Sciatic nerve (tissue), 2 donors: ENCODE measurements around the gene FCN3. TPM values are rescaled to one million over a fixed set of nuclear protein-coding genes. Genes with fewer than 3 reads are reported as not detected.

Experiments used
- ATAC-seq: fragments of 200-7000 bp; cut with Tn5 transposase; one replicate; pipeline ENCODE4 v1.9.1; 2020; ENCODE audit warnings: mild to moderate bottlenecking, moderate library complexity
- DNase-seq: peaks from one replicate; pipeline ENCODE4 v3.0.0-alpha.2; 2020; ENCODE audit warnings: low spot score
- intact Hi-C: fragments of 100-400 bp; cut with DNase I; formaldehyde crosslinking; loops from one replicate; pipeline ENCODE4 v1.14.2; 2022
- total RNA-seq: library from RNA; stranded (reverse); fragmentation: NEBNext Ultra II Directional; extraction: Animal tissue kit (Norgen Biotek cat#: 25700); gene quantifications from one replicate; pipeline ENCODE4 v1.2.1, GENCODE V29; 2021
- donor health status: DM: no; HTN: no; CAD: no.
- donor health status: DM: no; HTN: no; CAD: no.

Gene FCN3
- total RNA-seq, 1 donor from 2014 or later = 1.2 TPM

DNA sequence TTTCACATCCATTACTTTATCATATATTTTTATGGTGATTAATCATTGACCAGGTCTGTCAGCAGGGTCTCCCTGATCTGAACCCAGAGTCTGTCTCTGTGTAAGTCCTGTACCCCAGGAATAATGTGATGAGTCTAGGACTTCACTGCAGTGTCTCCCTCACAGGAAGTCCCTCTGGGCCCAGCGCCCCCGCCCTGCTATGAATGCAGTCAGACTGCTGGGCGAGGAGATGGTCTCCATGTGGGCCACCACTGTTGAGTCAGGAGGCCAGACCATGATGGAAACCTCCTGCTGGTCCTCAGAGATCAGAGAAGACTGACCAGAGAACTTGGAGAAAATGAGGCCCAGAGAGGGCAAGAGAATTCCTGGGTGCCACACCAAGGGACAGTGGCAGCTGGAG is 43.2 kb downstream of the FCN3 start:
- DNase-seq (no peak), ATAC-seq (no peak)
- intact Hi-C loops = no loop called here

DNA sequence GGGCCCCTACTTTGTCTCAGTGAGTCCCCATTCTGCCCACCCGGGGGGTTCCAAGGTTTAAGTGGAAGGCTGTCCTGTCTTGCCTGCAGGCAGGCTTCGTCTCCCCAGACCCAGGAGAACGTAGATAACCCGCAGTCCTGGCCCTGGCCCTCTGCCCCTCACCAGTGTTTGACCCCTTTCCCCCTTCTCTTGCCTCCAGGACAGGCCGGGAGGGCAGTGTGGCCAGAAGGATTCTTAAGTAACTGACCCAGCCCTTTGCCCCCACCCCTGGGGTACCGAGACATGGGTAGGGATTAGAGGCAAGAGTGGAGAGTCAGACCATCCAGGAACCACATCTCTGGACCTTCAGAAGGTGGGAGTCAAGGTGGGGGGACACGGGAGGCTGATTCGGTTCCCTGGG is 43.8 kb downstream of the FCN3 start:
- DNase-seq (no peak), ATAC-seq (no peak)
- intact Hi-C loops = no loop called here

DNA sequence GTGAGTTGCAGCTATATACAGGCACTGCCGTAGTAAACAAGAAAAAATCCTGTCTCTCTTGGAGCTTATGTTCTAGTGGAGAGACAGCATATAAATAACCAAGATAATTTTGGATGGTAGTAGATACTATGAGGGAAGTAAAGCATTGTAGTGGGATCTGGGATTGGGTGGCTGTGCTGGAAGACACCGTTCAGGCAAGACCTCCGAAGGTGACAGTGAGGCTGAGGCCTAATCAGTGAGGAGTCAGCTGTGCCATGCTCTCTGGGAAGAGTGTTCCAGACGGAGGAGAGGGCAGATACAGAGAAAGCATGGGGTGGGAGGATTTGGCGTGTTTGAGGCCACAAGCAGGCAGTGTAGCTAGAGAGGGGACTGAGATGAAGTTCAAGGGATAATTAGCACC is 46.7 kb downstream of the FCN3 start:
- intact Hi-C loops = no loop called here
- DNase-seq = no peak
- ATAC-seq = no peak

DNA sequence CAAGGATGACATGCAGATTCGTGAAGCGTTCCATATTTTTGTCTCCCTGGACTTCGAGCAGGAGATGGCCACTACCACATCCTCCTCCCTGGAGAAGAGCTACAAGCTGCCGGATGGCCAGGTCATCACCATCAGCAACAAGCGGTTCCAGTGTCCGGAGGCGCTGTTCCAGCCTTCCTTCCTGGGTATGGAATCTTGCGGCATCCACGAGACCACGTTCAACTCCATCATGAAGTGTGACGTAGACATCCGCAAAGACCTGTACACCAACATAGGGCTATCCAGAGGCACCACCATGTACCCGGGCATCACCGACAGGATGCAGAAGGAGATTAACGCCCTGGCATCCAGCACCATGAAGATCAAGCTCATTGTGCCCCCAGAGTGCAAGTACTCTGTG is 49.3 kb downstream of the FCN3 start:
- ATAC-seq (no peak), DNase-seq (no peak)
- intact Hi-C loops = no loop called here

DNA sequence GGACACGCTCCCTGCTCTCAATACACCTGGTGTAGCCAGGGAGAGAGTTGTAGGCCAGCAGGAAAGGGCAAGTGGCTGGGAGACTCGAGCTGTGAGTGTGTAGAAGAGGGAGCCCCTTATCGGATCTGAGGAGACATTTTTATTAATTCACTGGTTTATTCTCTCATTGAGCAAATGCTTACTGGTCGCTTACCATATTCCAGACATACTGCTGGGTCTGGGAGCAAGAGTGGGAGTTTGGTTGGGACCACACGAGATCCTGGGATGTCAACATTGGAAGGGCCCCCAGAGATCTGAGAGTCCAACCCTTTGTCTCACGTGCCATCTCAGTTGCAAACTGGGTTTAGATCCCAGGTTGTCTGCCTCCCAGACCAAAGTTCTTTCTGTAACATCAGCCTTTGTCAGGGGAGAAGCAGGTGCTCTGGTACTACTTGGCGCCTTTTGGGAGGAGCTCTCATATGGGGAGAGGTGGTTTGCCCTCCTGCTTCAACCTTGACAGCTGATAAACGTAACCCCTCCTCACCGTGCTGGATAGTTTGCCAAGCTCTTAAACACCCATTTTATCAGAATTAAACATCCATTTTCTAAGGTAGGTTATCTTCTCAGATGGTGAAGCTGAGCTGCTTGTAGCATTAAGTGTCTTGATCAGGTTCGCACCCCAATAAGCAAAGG is 51.9 kb downstream of the FCN3 start:
- DNase-seq (no peak), ATAC-seq (no peak)
- intact Hi-C loops = no loop called here

DNA sequence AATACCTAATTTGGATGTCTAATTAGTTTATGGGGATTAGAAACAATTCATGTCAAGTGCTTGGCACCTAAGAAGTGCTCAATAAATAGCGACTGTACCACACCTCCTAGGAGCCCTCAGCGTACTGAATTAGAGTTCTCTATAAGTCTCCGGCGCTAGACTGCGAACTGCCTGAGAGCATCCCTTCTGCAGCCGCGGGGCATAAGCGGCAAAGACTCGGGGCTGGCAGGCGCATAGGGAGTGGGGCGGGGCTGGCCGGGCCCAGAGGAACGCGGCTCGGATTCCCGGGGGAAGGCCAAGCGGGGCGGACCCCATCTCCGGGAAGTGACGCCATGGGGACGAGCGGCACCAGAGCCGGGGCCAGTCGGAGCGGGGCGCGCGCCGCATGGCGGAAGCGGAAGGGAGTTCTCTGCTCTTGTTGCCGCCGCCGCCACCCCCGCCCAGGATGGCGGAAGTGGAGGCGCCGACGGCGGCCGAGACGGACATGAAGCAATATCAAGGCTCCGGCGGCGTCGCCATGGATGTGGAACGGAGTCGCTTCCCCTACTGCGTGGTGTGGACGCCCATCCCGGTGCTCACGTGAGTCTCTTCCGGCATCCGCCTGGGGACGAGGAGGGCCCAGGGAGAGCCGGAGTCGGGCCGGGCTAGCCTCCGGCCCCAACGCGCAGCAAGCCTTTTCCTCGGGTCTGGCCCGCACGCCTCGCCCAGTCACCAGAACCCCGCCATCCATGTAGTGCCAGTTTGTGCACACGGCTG is 52.6 kb downstream of the FCN3 start, which contains the start of gene TMEM222:
Gene TMEM222 (plus strand): TSS at position 351 of the 756 bp plus-strand sequence. CDS start 35 bp downstream, at position 386.
- intact Hi-C loops = no loop called here
- ATAC-seq = peak; percentile 99

More for the DNA sequence above, 52.6 kb downstream of the FCN3 start, which contains the start of gene TMEM222:
- peak; percentile 98 for DNase-seq

Other genes starting within 250 kb of the FCN3 start
- gene SLC9A1, start 219.7 kb downstream of the FCN3 start, total RNA-seq = 17.3 TPM
- gene WDTC1, start 140.2 kb downstream of the FCN3 start, total RNA-seq = 39.6 TPM
- gene TMEM222, start 52.7 kb downstream of the FCN3 start, total RNA-seq = 37.8 TPM
- 3.5 TPM for gene SYTL1, start 32.8 kb downstream of the FCN3 start, total RNA-seq
- 88.4 TPM for gene MAP3K6, start 7.9 kb downstream of the FCN3 start, total RNA-seq
- not detected for gene CD164L2, start 8.5 kb upstream of the FCN3 start, total RNA-seq
- gene GPR3, start 17.8 kb upstream of the FCN3 start, total RNA-seq = 0.71 TPM
- gene WASF2, start 115.3 kb upstream of the FCN3 start, total RNA-seq = 183 TPM
- 61.9 TPM for gene AHDC1, start 229.3 kb upstream of the FCN3 start, total RNA-seq